ENCODE data around the gene KLC4. TPM values are rescaled to one million over a fixed set of nuclear protein-coding genes. Genes with fewer than 3 reads are reported as not detected.

The KLC4 gene
- polyA plus RNA-seq, 1 experiment = 9.1 TPM

GRCh38 chr6:43047998-43048397 is 11.4 kb upstream of the KLC4 start:
- Histone ChIP-seq H3K27ac (ENCODE audit: low read depth, low read length) (no peak overlapping the region), H3K27me3 (ENCODE audit: control insufficient read depth, insufficient read depth, low read length) (no peaks in the 10 kb centered on the region), H3K4me3 (ENCODE audit: low read depth, low read length) (no peak overlapping the region), H3K9me3 (ENCODE audit: control insufficient read depth, insufficient read depth, low read length) (no peaks in the 10 kb centered on the region; the same call in 1 of the 2 replicates)
- DNase-seq (ENCODE audit: low read depth, low spot score) = no peak
- ChIA-PET CTCF (interaction anchor here (1.3 kb wide), 1 partner anchor 96 kb away, joined by 5 read pairs; no protein-coding TSS in a partner anchor), POLR2A (interaction anchor here (0.6 kb wide), 1 partner anchor 135 kb away, joined by 3 read pairs; no protein-coding TSS in a partner anchor)
- no peak for TF ChIP-seq CTCF (IDR thresholded peaks at IDR 0.05; ENCODE audit: low read depth, low read length)

- CTCF ChIA-PET = interaction anchor here (2.6 kb wide), 1 partner anchor 93 kb away, joined by 10 read pairs; no protein-coding TSS in a partner anchor
- peak overlapping the region; percentile 22; the same call in 1 of the 2 replicates for H3K4me3 ChIP-seq (ENCODE audit: low read depth, low read length)
- H3K27me3 ChIP-seq (ENCODE audit: control insufficient read depth, insufficient read depth, low read length) = no peaks in the 10 kb centered on the region
- TF ChIP-seq CTCF (IDR thresholded peaks at IDR 0.05; ENCODE audit: low read depth, low read length) = no peak
- H3K9me3 ChIP-seq (ENCODE audit: control insufficient read depth, insufficient read depth, low read length) = peaks cover 4% of the 10 kb centered on the region; the same call in 1 of the 2 replicates
- POLR2A ChIA-PET = interaction anchor here (0.5 kb wide), 1 partner anchor 28 kb away, joined by 6 read pairs; no protein-coding TSS in a partner anchor
- no peak overlapping the region for H3K27ac ChIP-seq (ENCODE audit: low read depth, low read length)
- no peak for DNase-seq (ENCODE audit: low read depth, low spot score)
Measured at GRCh38 chr6:43050981-43051380, 8.4 kb upstream of the KLC4 start.

- Histone ChIP-seq H3K9me3 (ENCODE audit: control insufficient read depth, insufficient read depth, low read length) (peaks cover 4% of the 10 kb centered on the region; the same call in 1 of the 2 replicates), H3K27ac (ENCODE audit: low read depth, low read length) (peak overlapping the region; percentile 93), H3K27me3 (ENCODE audit: control insufficient read depth, insufficient read depth, low read length) (no peaks in the 10 kb centered on the region), H3K4me3 (ENCODE audit: low read depth, low read length) (peak overlapping the region; percentile 89)
- TF ChIP-seq CTCF (IDR thresholded peaks at IDR 0.05; ENCODE audit: low read depth, low read length) = no peak
- ChIA-PET CTCF (no interaction called here), POLR2A (interaction anchor here (2.6 kb wide), 1 partner anchor 38 kb away, joined by 25 read pairs; the partner anchor contains the start of genes KLHDC3 and MEA1)
- no peak for DNase-seq (ENCODE audit: low read depth, low spot score)
Measured at GRCh38 chr6:43052225-43052841, 7.1 kb upstream of the KLC4 start.

- Histone ChIP-seq H3K9me3 (ENCODE audit: control insufficient read depth, insufficient read depth, low read length) (peaks cover 4% of the 10 kb centered on the region; the same call in 1 of the 2 replicates), H3K27ac (ENCODE audit: low read depth, low read length) (peak overlapping the region; percentile 93), H3K4me3 (ENCODE audit: low read depth, low read length) (peak overlapping the region; percentile 89), H3K27me3 (ENCODE audit: control insufficient read depth, insufficient read depth, low read length) (no peaks in the 10 kb centered on the region)
- DNase-seq (ENCODE audit: low read depth, low spot score) = no peak
- ChIA-PET CTCF (interaction anchor here (0.6 kb wide), 1 partner anchor 95 kb away, joined by 5 read pairs; no protein-coding TSS in a partner anchor), POLR2A (interaction anchor here (1.0 to 2.6 kb wide), 6 partner anchors 10 to 129 kb away, joined by 3 to 25 read pairs (median 4); partner anchors contain the start of genes CUL9, KLHDC3 and MEA1)
- TF ChIP-seq CTCF (IDR thresholded peaks at IDR 0.05; ENCODE audit: low read depth, low read length) = no peak
Measured at GRCh38 chr6:43052842-43053544, 6.4 kb upstream of the KLC4 start.
